Skin epidermis (tissue), 12 donors: ENCODE data around the gene UEVLD.
"Not testable (repeated sequence)": the region's sequence is repeated elsewhere in the genome, so short reads cannot be mapped to it uniquely, and the experiment has no call there.

Experiments used
- H3K27ac ChIP-seq, 21 experiments: fragments of 200-600 bp; sonication (generic) in 11 of 21; one replicate each; pipeline ENCODE4 v1.5.0; 2020; ENCODE audit warnings: mild to moderate bottlenecking in 3 of 21, inconsistent platforms in 2 of 21, moderate library complexity in 2 of 21
- H3K4me3 ChIP-seq, 7 experiments: fragments of 200-600 bp; sonication (generic) in 2 of 7; one replicate each; pipeline ENCODE4 v1.5.0; 2020; ENCODE audit warnings: inconsistent platforms in 2 of 7, mild to moderate bottlenecking in 2 of 7, moderate library complexity in 1 of 7

Gene UEVLD

DNA sequence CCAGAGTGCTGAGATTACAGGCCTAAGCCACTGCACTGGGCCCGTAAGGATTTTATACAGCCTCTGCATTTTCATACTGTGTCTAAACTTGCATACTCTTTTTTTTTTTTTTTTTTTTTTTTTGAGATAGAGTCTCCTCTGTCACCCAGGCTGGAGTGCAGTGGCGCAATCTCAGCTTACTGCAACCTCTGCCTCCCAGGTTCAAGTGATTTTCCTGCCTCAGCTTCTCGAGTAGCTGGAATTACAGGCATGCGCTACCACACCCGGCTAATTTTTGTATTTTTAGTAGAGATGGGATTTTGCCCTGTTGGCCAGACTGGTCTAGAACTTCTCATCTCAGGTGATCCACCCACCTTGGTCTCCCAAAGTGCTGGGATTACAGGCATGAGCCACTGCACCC, 5.6 kb upstream of the UEVLD start:
- H3K27ac ChIP-seq: peak overlapping the region in 1 of 21 experiments; percentile 25
- H3K4me3 ChIP-seq: not testable (repeated sequence)

DNA sequence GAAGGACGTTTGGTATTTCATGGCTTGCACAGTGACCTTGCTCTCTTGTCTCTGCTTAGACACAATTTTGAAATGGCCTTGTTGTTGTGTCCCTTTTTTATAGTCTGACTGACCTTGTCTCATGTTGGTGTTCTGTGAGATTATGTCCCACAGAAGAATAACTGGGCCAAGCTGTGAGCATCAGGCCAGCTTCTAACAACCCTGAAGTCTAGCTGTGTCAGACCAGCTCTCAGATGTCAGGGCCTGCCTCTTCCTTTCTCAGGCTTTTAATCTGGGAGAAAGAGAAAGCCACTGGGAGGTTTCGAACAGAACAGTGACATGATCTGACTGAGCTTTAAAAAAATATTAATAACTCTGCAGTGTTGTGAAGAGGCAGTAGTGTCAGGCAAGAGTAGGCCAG, 2.0 kb upstream of the UEVLD start:
- no peak overlapping the region for H3K4me3 ChIP-seq
- H3K27ac ChIP-seq: peak overlapping the region in 10 of 21 experiments; percentile 26 to 94 (median 55)

GRCh38 chr11:18581825-18582224, 6.7 kb downstream of the UEVLD start:
- H3K27ac ChIP-seq: no peak overlapping the region
- no peak overlapping the region for H3K4me3 ChIP-seq

DNA sequence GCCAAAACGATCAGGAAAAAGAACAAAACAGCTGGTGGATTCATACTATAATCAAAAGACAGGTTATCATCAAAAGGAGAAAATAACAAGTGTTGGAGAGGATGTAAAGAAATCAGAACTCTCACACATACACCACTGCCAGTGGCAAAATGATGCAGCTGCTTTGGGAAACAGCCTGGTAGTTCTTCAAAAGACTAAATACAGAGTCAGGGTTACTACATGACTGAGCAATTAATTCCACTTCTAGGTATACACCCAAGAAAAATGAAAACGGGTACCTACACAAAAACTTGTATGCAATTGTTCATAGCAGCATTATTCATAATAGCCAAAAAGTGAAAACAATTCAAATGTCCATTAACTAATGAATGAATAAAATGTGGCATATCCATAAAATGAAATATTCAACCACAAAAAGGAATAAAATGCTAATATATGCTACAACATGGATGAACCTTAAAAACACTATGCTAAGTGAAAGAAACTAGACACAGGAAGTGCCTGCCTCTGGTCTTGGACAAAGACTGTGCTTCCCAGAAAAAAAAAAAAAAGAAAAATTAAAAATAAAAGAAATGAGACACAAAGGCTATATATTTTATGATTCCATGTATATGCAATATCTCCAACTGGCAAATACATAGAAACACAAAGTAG, 8.3 kb downstream of the UEVLD start:
- Histone ChIP-seq H3K27ac (no peak overlapping the region), H3K4me3 (no peak overlapping the region)

DNA sequence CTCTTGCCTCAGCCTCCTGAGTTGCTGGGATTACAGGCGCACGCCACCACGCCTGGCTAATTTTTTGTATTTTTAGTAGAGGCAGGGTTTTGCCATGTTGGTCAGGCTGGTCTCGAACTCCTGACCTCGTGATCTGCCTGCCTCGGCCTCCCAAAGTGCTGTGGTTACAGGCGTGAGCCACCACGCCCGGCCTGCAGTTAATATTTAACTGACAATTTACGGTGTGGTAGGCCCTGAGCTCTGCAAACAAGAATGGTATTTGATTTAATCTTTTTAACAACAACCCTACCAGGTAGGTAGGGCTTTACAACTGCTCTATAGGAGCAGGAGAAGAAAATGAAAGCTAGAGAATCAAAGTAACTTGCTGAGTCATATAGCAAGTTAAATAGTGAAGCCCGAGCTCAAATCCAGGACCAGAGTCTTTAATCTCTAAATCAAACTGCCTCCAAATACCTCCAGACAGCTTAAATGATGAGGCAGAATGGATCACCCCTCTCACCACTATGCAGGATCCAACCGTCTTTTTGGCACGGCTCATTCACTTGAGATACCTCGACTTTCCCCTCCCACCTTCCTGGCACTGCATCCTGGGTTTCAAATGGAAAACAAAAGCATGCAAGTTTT, 9.4 kb downstream of the UEVLD start:
- Histone ChIP-seq H3K4me3 (no peak overlapping the region), H3K27ac (peak overlapping the region in 4 of 21 experiments; percentile 14 to 36 (median 26))

- no peak overlapping the region for H3K27ac ChIP-seq
- no peak overlapping the region for H3K4me3 ChIP-seq
Observed at GRCh38 chr11:18575361-18575760, 13.2 kb downstream of the UEVLD start.

DNA sequence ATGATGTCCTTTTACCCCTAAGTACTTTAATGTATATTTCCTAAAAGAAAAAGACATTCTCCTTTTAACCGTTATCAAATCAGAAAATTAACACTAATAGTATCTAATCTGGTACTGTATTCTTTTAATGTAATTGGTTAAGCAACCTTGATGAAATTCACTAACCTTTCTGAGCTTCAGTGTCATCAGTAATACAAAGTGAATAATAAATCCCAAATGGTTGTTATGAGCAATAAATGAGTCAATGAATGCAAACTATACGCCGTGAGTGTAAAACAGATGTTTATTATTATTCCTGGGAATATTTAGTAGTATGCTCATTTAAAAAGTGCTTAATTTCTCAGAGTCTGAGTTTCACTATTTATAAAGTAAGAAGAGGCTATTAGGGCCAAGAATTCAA, 21.5 kb downstream of the UEVLD start:
- no peak overlapping the region for H3K4me3 ChIP-seq
- no peak overlapping the region for H3K27ac ChIP-seq

DNA sequence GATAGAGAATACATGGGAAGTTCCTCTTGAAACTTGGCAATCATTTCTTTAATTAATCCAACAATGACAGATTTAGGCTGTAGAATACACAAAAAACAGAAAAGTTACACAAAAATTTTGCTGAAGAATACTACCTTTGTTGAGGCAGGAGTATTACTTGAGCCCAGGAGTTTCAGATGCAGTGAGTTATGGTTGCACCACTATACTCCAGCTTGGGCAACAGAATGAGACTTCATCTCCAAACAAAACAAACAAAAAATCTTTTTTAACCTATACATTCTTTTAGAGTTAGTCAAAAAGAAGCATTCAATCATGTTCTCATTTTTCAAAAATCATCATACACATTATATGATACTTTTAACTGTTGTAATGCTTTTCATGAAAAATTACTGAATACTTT, 22.1 kb downstream of the UEVLD start:
- Histone ChIP-seq H3K27ac (no peak overlapping the region), H3K4me3 (no peak overlapping the region)

DNA sequence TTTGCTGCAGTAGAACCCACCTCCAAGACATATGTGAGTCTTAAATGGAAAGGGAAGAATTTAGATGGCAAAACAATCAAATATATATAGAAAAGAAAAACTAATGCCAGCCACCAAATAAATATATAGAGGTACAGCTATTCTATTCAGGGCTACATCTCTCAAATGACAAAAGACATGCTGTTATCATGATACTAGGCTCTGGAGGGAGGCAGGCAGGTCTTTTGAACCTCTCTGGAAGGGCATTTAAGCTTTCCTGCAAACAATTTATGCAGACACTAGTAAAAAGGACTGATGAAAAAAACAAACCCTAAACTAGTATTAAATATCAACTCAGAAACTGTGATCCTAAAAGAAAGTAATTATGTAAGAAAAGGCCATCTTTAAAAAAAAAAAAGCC, 24.4 kb downstream of the UEVLD start:
- Histone ChIP-seq H3K4me3 (no peak overlapping the region), H3K27ac (no peak overlapping the region)

DNA sequence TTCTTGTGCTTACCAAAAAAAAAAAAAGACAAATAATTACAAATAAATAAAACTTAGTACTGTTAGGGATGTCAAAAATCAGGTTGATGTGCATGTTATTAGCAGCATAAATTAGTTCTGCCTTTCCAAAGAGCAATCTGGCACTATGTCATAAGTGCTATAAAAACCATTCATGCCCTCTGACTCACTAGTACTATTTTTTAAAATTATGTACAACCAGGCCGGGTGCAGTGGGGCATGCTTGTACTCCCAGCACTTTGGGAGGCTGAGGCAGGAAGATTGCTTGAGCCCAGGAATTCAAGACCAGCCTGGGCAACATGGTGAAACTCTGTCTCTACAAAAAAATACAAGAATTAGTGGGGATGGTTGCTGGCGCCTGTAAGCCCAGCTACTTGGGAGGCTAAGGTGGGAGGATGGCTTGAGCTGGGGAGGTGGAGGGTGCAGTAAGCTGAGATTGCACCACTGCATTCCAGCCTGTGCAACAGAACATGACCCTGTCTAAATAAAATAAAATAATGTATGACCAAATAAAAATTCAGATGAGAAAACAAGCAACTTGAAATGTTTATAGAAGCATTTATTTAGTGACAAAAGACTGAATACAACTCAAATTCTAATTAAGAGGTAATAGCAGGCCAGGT, 25.3 kb downstream of the UEVLD start:
- Histone ChIP-seq H3K4me3 (no peak overlapping the region), H3K27ac (no peak overlapping the region)

DNA sequence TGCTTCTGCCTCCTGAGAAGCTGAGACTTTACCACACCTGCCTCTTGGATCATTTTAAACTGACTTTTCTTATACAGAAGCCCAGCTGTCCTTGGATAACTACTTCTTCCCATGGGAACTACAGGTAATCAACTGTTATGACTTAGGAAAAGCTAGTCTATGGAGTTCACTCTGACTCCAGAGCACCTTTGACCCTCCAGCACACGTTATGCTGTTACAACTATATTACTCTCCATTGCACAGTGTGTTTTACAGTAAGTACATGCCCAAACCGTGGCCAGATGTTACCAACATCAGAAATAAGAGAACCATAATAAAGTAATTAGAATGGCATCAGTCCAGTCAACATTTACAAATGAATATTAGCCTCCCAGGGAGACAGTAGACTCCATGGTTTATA, 40.5 kb downstream of the UEVLD start:
- Histone ChIP-seq H3K4me3 (no peak overlapping the region), H3K27ac (no peak overlapping the region)

DNA sequence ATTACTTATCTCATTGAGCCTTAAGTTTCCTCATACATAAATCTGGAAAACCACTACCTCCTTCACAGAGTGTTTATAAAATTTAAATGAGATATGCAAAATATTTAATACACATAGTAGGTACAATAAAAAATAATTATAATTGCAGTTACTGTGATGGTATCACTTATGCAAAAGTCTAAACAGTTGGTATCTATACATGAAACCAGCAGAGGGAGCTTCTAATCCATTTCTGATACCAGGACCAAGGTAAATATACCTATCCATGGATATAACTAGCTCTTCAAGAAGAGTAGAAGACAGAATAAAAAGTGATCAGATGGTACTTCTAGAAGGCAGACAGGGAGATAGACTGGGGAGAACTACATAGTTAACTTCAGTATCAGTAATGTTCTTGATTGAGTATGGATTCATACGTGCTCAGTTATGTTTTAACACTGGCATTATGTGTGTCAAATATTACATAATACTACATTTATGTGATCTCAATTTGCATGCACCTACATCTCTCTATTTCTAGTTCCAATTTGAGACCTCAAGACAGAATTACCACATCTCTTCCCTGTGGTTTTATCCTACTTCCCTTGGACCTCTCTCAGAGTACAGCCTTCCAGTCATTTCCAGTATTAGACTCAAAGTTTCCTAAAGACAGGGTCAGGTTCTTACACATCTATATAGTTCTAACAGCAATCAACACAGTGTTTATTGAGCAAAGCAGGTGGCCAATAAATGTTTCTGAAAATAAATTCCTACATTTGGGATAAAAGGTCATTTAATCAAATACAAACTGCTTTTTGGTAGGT, 48.1 kb downstream of the UEVLD start:
- H3K27ac ChIP-seq: no peak overlapping the region
- H3K4me3 ChIP-seq: no peak overlapping the region

DNA sequence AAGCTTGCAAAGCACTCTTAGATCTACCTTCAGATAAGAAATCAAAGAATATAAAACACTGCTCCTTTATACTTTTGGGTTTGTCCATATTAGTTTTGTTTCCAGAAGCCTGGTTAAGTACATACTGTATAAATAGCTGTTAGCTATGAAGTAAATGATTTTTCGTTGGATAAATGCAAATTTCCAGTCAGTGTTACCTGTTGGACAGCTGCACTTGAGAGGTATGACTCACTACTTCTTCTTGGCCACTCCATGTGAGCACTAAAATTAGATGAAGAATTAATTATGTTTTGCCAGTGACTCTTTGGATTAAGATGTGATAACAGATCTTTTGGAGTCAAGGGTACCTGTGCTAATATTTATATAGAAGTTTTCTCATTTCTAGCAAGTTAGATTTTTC, 52.3 kb downstream of the UEVLD start:
- Histone ChIP-seq H3K27ac (no peak overlapping the region), H3K4me3 (no peak overlapping the region)

GRCh38 chr11:18534245-18534644, 54.3 kb downstream of the UEVLD start:
- no peak overlapping the region for H3K27ac ChIP-seq
- H3K4me3 ChIP-seq: no peak overlapping the region

GRCh38 chr11:18533365-18533764, 55.2 kb downstream of the UEVLD start:
- H3K4me3 ChIP-seq: no peak overlapping the region
- no peak overlapping the region for H3K27ac ChIP-seq

DNA sequence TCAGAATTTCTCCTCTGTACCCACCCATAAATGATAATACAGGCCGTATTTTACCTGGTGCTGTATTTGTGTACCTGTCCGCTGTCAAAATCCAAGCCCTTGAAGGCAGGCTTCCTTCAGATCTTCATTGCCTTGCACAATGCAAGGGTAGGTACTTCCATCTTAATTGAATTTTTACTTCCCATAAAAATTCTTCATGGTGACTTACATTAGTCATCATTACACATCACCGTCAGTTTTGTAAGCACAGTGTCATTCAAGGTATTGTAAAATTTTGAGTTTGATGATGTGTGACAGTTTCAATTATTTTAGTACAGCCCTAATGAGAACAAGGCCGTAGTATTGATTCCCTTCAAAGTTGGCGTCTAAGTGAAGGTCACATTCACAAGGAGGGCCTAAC, 61.0 kb downstream of the UEVLD start:
- Histone ChIP-seq H3K4me3 (peak overlapping the region; percentile 66 to 98 (median 83)), H3K27ac (peak overlapping the region in 20 of 21 experiments; percentile 91 to 99 (median 98))

- H3K27ac ChIP-seq: peak within 1 kb of the TSS; percentile 87 to 99 (median 97)
- peak within 1 kb of the TSS; percentile 66 to 98 (median 83) for H3K4me3 ChIP-seq
Observed at GRCh38 chr11:18526521-18527296, 61.8 kb downstream of the UEVLD start, which contains the start of gene TSG101. Gene TSG101, minus strand, starts transcription at chr11:18526942. Its CDS starts 126 bp downstream, at chr11:18526816.

DNA sequence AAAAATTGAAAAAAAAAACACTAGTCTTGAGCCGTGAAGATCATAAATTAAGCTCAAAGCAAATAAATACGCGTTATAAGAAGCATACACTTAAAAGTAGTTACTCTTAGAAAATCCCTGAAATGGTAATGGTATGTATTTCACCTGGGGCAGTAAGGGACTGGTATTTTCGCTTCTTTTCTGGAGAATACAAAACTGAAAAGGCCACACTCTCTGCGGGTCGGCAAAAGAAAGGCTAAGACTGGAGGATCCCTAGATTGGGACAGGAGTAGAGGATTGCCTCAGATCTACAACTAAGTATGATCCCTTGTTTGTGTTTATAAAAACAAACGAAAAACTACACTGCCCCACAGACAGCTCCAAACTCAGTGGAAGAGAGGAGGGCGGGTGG, 62.4 kb downstream of the UEVLD start:
- H3K4me3 ChIP-seq: peak overlapping the region; percentile 66 to 98 (median 83)
- peak overlapping the region; percentile 87 to 99 (median 97) for H3K27ac ChIP-seq

DNA sequence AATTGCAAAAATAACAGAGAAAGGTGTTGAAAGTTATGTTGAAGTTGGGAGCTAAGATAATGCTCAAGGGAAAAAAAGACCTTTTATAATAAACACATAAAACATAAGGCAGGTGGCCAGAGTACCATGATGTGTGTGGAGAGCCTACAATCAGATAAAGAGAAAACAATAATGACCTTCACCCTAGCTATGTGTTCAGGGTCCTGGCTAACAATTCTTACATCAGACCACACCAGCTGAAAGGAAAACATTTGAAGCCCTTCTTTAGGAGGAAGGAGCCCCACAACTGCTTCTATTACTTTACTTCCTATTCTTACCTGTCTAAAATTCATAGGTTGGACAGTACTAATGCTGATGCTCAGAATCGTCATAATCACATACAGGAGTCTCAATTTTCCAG, 64.3 kb downstream of the UEVLD start:
- no peak overlapping the region for H3K27ac ChIP-seq

DNA sequence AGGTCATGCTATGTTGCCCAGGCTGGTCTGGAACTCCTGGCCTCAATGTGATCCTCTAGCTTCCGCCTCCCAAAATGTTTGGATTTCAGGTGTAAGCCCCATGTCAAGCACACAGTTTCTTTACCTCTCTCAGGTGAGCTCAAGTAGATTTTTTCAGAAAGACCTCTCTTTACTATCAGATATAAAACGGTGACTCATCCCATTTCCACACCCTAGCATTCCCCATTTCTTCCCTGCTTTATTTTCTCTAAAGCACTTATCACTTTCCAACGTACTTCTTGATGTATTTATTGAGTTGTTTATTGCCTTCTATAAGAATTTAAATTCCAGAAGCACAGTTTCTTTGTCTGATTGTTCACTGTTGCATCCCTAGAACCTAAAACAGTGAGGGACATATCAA, 65.5 kb downstream of the UEVLD start:
- Histone ChIP-seq H3K27ac (no peak overlapping the region), H3K4me3 (no peak overlapping the region)

More for the DNA sequence above, 64.3 kb downstream of the UEVLD start:
- H3K4me3 ChIP-seq: no peak overlapping the region
